Measurements from ENCODE around the gene COPA. TPM values are rescaled to one million over a fixed set of nuclear protein-coding genes. Genes with fewer than 3 reads are reported as not detected.

COPA gene
- total RNA-seq, 1 donor from 2014 or later = 281 TPM

DNA sequence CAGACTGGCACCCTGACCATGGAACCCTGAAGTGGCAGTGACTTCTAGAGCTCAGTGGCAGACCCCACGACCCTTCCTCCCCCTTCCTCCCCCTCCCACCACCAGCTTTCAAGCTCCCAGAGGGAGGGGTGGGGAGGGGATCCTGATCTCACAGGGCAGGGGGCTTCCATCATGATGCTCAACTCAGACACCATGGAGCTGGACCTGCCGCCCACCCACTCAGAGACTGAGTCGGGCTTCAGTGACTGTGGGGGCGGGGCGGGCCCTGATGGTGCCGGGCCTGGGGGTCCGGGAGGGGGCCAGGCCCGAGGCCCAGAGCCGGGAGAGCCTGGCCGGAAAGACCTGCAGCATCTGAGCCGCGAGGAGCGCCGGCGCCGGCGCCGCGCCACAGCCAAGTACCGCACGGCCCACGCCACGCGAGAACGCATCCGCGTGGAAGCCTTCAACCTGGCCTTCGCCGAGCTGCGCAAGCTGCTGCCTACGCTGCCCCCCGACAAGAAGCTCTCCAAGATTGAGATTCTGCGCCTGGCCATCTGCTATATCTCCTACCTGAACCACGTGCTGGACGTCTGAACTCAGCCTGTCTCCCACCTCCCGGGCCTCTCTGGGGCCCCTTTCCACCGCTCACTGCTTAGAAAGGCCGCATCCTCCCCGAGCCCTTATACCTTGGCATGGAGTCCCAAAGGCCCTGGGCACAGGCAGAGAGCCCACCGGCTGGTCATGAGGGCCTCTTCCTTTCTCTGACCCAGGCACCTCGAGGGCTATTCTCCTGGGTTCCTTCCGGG lies 27.7 kb upstream of the COPA start:
- no peaks in the 10 kb centered on the region for H3K36me3 Mint-ChIP-seq (ENCODE audit: low read depth, unreplicated experiment)
- peaks cover 17% of the 10 kb centered on the region for H3K4me1 Mint-ChIP-seq (ENCODE audit: low read depth, unreplicated experiment)
- H3K9me3 Mint-ChIP-seq (ENCODE audit: unreplicated experiment) = no peaks in the 10 kb centered on the region
- Histone ChIP-seq H3K36me3 (ENCODE audit: insufficient read depth, low read length) (no peaks in the 10 kb centered on the region), H4K20me1 (ENCODE audit: insufficient read depth, low read length) (no peaks in the 10 kb centered on the region), H3K27me3 (ENCODE audit: insufficient read depth, low read length) (no peaks in the 10 kb centered on the region), H3K4me1 (ENCODE audit: insufficient read depth, low read length) (peaks cover 2% of the 10 kb centered on the region), H3K9me3 (ENCODE audit: insufficient read depth, low read depth, low read length) (no peaks in the 10 kb centered on the region), H3K9ac (ENCODE audit: low read length) (no peak overlapping the region), H3K27ac (ENCODE audit: low read depth, low read length) (no peak overlapping the region), H3K4me2 (ENCODE audit: low read length) (no peak overlapping the region), H3K4me3 (ENCODE audit: insufficient read depth, low read depth, low read length) (no peak overlapping the region), H2AFZ (ENCODE audit: low read depth, low read length) (no peak overlapping the region), H3K79me2 (ENCODE audit: insufficient read depth, low read length) (no peaks in the 10 kb centered on the region)
- no peak for DNase-seq (ENCODE audit: low read depth)
- FAIRE-seq = no peak
- TF ChIP-seq EZH2 (IDR thresholded peaks at IDR 0.05; ENCODE audit: insufficient read depth, low read length) = no peak
- TF ChIP-seq CTCF (IDR thresholded peaks at IDR 0.05; ENCODE audit: insufficient read depth, low read depth, low read length) = no peak
- peaks cover 8% of the 10 kb centered on the region for H3K27me3 Mint-ChIP-seq (ENCODE audit: low read depth, unreplicated experiment)
- no peak overlapping the region for H3K27ac Mint-ChIP-seq (ENCODE audit: unreplicated experiment)
- no peak overlapping the region for H3K4me3 Mint-ChIP-seq (ENCODE audit: unreplicated experiment)

DNA sequence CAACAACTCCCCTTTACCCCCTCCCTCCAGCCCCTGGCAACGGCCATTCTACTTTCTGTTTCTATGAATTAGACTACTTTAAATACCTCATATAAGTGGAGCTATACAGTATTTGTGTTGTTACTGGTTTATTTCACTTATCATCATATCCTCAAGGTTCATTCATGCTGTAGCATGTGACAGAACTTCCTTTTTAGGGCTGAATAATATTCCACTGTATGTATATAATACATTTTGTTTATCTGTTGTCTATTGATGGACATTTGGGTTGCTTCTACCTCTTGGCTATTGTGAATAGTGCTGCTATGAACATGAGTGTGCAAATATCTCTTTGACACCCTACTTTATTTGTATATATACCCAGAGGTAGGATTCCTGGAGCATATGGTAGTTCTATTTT lies 26.0 kb upstream of the COPA start:
- H3K27ac ChIP-seq (ENCODE audit: low read depth, low read length) = no peak overlapping the region
- H3K27me3 Mint-ChIP-seq (ENCODE audit: low read depth, unreplicated experiment) = peaks cover 10% of the 10 kb centered on the region
- FAIRE-seq (no peak), DNase-seq (ENCODE audit: low read depth) (no peak)
- H3K4me3 ChIP-seq (ENCODE audit: insufficient read depth, low read depth, low read length) = no peak overlapping the region
- H3K4me3 Mint-ChIP-seq (ENCODE audit: unreplicated experiment) = no peak overlapping the region
- H3K9ac ChIP-seq (ENCODE audit: low read length) = no peak overlapping the region
- H3K4me2 ChIP-seq (ENCODE audit: low read length) = no peak overlapping the region
- H3K36me3 ChIP-seq (ENCODE audit: insufficient read depth, low read length) = no peaks in the 10 kb centered on the region
- H3K4me1 Mint-ChIP-seq (ENCODE audit: low read depth, unreplicated experiment) = peaks cover 3% of the 10 kb centered on the region
- no peaks in the 10 kb centered on the region for H3K9me3 Mint-ChIP-seq (ENCODE audit: unreplicated experiment)
- H2AFZ ChIP-seq (ENCODE audit: low read depth, low read length) = no peak overlapping the region
- TF ChIP-seq EZH2 (IDR thresholded peaks at IDR 0.05; ENCODE audit: insufficient read depth, low read length) (no peak), CTCF (IDR thresholded peaks at IDR 0.05; ENCODE audit: insufficient read depth, low read depth, low read length) (no peak)
- H3K27me3 ChIP-seq (ENCODE audit: insufficient read depth, low read length) = no peaks in the 10 kb centered on the region
- H3K4me1 ChIP-seq (ENCODE audit: insufficient read depth, low read length) = no peaks in the 10 kb centered on the region
- H4K20me1 ChIP-seq (ENCODE audit: insufficient read depth, low read length) = no peaks in the 10 kb centered on the region
- peaks cover 4% of the 10 kb centered on the region for H3K36me3 Mint-ChIP-seq (ENCODE audit: low read depth, unreplicated experiment)
- no peaks in the 10 kb centered on the region for H3K79me2 ChIP-seq (ENCODE audit: insufficient read depth, low read length)
- no peaks in the 10 kb centered on the region for H3K9me3 ChIP-seq (ENCODE audit: insufficient read depth, low read depth, low read length)
- H3K27ac Mint-ChIP-seq (ENCODE audit: unreplicated experiment) = no peak overlapping the region
